ENCODE results near the gene ODAD4.

DNA sequence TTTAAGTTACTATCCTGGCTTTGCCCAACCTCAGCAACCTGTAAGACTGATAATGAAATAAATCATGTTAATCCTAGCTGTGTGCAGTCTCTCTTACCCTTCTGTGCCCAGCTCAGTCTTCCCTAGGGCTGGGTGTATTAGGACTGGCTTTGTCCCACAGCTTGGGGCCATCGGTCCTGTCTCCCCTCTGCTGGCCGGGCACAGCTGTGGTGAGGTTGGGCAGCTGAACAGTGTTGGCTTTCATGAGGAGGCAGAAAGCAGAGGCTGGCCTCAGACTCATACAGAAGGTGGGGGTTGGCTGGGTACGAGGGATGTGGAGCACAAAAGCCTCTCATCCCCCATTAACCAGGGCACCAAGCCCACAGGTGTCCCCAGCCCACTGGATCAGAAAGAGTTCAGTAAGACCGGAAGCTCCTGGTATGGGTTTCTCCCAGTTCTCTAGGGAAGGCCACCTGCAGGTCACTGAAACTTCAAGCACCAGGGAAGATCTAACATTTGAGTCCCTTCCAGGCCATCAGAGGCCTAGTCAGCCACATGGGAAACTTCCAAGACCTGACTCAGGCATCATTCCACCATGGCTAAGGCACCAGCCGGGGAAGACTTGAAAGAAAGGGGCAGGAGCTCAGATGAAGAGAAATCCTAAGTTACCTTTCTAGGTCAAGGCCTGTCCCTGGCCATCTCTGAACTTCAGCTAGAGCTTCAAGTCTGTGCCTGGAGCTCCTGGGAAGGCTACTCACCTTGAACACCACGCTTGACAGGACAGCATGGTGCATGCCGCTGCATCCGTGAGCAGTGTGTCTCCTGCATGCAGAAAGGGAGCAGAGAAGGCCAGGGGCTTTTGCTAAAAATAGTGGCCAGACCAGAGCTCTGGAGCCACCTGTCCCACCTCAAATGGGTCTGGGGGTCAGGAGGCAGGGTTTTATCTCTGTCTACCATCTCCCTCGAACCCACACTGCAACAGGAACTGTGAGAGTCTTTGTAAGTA lies 45.0 kb downstream of the ODAD4 start:
- TF ChIP-seq, protein P1, sequence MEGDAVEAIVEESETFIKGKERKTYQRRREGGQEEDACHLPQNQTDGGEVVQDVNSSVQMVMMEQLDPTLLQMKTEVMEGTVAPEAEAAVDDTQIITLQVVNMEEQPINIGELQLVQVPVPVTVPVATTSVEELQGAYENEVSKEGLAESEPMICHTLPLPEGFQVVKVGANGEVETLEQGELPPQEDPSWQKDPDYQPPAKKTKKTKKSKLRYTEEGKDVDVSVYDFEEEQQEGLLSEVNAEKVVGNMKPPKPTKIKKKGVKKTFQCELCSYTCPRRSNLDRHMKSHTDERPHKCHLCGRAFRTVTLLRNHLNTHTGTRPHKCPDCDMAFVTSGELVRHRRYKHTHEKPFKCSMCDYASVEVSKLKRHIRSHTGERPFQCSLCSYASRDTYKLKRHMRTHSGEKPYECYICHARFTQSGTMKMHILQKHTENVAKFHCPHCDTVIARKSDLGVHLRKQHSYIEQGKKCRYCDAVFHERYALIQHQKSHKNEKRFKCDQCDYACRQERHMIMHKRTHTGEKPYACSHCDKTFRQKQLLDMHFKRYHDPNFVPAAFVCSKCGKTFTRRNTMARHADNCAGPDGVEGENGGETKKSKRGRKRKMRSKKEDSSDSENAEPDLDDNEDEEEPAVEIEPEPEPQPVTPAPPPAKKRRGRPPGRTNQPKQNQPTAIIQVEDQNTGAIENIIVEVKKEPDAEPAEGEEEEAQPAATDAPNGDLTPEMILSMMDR (IDR thresholded peaks at IDR 0.05), result no peak
- TF ChIP-seq POLR2A (IDR thresholded peaks at IDR 0.05), result no peak
